ENCODE measurements around the gene TACR2. TPM values are rescaled to one million over a fixed set of nuclear protein-coding genes. Genes with fewer than 3 reads are reported as not detected.
A peak's percentile ranks its signal among the peaks of the same experiment; 100 is the strongest.

TACR2 gene
- total RNA-seq, 6 experiments from 2014 or later, result not detected

GRCh38 chr10:69382382-69383117 lies 34.2 kb downstream of the TACR2 start:
- no peaks in the 10 kb centered on the region for H3K9me3 Mint-ChIP-seq
- peak overlapping the region; percentile 94 for H3K27ac Mint-ChIP-seq
- H3K27me3 Mint-ChIP-seq (ENCODE audit: insufficient read depth), result peaks cover 3% of the 10 kb centered on the region
- peaks cover 58% of the 10 kb centered on the region for H3K36me3 Mint-ChIP-seq (ENCODE audit: low read depth)
- peak overlapping the region; percentile 71 for H3K4me3 Mint-ChIP-seq
- peak; percentile 96 for DNase-seq
- peaks cover 37% of the 10 kb centered on the region for H3K4me1 Mint-ChIP-seq (ENCODE audit: low read depth)
- TF ChIP-seq CTCF (IDR thresholded peaks at IDR 0.05), result no peak

- H3K4me3 Mint-ChIP-seq, result no peak overlapping the region
- no peak for TF ChIP-seq CTCF (IDR thresholded peaks at IDR 0.05)
- peaks cover 39% of the 10 kb centered on the region for H3K4me1 Mint-ChIP-seq (ENCODE audit: low read depth)
- H3K36me3 Mint-ChIP-seq (ENCODE audit: low read depth), result peaks cover 52% of the 10 kb centered on the region
- H3K27me3 Mint-ChIP-seq (ENCODE audit: insufficient read depth), result peaks cover 3% of the 10 kb centered on the region; the same call in 1 of the 2 replicates
- H3K9me3 Mint-ChIP-seq, result no peaks in the 10 kb centered on the region
- H3K27ac Mint-ChIP-seq, result no peak overlapping the region
- DNase-seq, result no peak
Measured at GRCh38 chr10:69379800-69380199, 36.9 kb downstream of the TACR2 start.

GRCh38 chr10:69377933-69378332 lies 38.8 kb downstream of the TACR2 start:
- peak overlapping the region; percentile 20; the same call in 1 of the 2 replicates for H3K27ac Mint-ChIP-seq
- peaks cover 20% of the 10 kb centered on the region for H3K4me1 Mint-ChIP-seq (ENCODE audit: low read depth)
- H3K4me3 Mint-ChIP-seq, result no peak overlapping the region
- H3K9me3 Mint-ChIP-seq, result no peaks in the 10 kb centered on the region
- TF ChIP-seq CTCF (IDR thresholded peaks at IDR 0.05), result no peak
- DNase-seq, result no peak
- peaks cover 3% of the 10 kb centered on the region; the same call in 1 of the 2 replicates for H3K27me3 Mint-ChIP-seq (ENCODE audit: insufficient read depth)
- H3K36me3 Mint-ChIP-seq (ENCODE audit: low read depth), result peaks cover 40% of the 10 kb centered on the region

- Mint-ChIP-seq H3K4me3 (no peak overlapping the region), H3K9me3 (no peaks in the 10 kb centered on the region), H3K27ac (no peak overlapping the region; the same call in 1 of the 2 replicates), H3K36me3 (ENCODE audit: low read depth) (peaks cover 44% of the 10 kb centered on the region), H3K27me3 (ENCODE audit: insufficient read depth) (peaks cover 3% of the 10 kb centered on the region; the same call in 1 of the 2 replicates), H3K4me1 (ENCODE audit: low read depth) (peaks cover 18% of the 10 kb centered on the region)
- DNase-seq, result no peak
- TF ChIP-seq CTCF (IDR thresholded peaks at IDR 0.05), result no peak
Measured at GRCh38 chr10:69377191-69377590, 39.5 kb downstream of the TACR2 start.

- Mint-ChIP-seq H3K36me3 (ENCODE audit: low read depth) (peaks cover 50% of the 10 kb centered on the region), H3K4me1 (ENCODE audit: low read depth) (peaks cover 18% of the 10 kb centered on the region), H3K27me3 (ENCODE audit: insufficient read depth) (peaks cover 5% of the 10 kb centered on the region; the same call in 1 of the 2 replicates), H3K27ac (no peak overlapping the region), H3K4me3 (no peak overlapping the region), H3K9me3 (no peaks in the 10 kb centered on the region)
- DNase-seq, result no peak
- no peak for TF ChIP-seq CTCF (IDR thresholded peaks at IDR 0.05)
Measured at GRCh38 chr10:69376662-69377061, 40.1 kb downstream of the TACR2 start.
